Measurements from ENCODE around the gene OCA2. TPM values are rescaled to one million over a fixed set of nuclear protein-coding genes. Genes with fewer than 3 reads are reported as not detected.

The OCA2 gene
- polyA plus RNA-seq, 1 experiment, result 0.02 TPM

- Histone ChIP-seq H3K36me3 (ENCODE audit: control insufficient read depth, insufficient read depth, low read length) (no peaks in the 10 kb centered on the region), H3K4me3 (ENCODE audit: low read depth, low read length) (no peak overlapping the region), H3K27me3 (ENCODE audit: control insufficient read depth, insufficient read depth, low read length) (no peaks in the 10 kb centered on the region)
- no peak for DNase-seq (ENCODE audit: low read depth)
- TF ChIP-seq, protein P1, sequence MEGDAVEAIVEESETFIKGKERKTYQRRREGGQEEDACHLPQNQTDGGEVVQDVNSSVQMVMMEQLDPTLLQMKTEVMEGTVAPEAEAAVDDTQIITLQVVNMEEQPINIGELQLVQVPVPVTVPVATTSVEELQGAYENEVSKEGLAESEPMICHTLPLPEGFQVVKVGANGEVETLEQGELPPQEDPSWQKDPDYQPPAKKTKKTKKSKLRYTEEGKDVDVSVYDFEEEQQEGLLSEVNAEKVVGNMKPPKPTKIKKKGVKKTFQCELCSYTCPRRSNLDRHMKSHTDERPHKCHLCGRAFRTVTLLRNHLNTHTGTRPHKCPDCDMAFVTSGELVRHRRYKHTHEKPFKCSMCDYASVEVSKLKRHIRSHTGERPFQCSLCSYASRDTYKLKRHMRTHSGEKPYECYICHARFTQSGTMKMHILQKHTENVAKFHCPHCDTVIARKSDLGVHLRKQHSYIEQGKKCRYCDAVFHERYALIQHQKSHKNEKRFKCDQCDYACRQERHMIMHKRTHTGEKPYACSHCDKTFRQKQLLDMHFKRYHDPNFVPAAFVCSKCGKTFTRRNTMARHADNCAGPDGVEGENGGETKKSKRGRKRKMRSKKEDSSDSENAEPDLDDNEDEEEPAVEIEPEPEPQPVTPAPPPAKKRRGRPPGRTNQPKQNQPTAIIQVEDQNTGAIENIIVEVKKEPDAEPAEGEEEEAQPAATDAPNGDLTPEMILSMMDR (IDR thresholded peaks at IDR 0.05; ENCODE audit: insufficient read depth, low read depth, low read length), result no peak
- ChIA-PET POLR2A (no interaction called here), CTCF (no interaction called here)
Observed at GRCh38 chr15:27899583-27900285, 199.4 kb downstream of the OCA2 start.

DNA sequence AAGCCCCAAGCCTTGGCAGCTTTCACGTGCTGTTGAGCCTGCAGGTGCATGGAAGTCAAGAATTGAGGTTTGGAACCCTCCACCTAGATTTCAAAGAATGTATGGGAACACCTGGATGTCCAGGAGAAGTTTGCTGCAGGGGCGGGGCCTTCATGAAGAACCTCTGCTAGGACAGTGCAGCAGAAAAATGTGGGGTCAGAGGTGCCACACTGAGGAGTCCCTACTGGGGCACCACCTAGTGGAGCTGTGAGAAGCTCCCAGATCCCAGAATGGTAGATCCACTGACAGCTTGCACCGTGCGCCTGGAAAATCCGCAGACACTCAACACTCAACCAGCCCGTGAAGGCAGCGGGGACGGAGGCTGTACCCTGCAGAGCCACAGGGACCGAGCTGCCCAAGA is 201.6 kb downstream of the OCA2 start:
- Histone ChIP-seq H3K27me3 (ENCODE audit: control insufficient read depth, insufficient read depth, low read length) (no peaks in the 10 kb centered on the region), H3K36me3 (ENCODE audit: control insufficient read depth, insufficient read depth, low read length) (no peaks in the 10 kb centered on the region), H3K4me3 (ENCODE audit: low read depth, low read length) (no peak overlapping the region)
- no peak for DNase-seq (ENCODE audit: low read depth)
- TF ChIP-seq, protein P1 (IDR thresholded peaks at IDR 0.05; ENCODE audit: insufficient read depth, low read depth, low read length), result no peak
- ChIA-PET CTCF (no interaction called here), POLR2A (no interaction called here)

DNA sequence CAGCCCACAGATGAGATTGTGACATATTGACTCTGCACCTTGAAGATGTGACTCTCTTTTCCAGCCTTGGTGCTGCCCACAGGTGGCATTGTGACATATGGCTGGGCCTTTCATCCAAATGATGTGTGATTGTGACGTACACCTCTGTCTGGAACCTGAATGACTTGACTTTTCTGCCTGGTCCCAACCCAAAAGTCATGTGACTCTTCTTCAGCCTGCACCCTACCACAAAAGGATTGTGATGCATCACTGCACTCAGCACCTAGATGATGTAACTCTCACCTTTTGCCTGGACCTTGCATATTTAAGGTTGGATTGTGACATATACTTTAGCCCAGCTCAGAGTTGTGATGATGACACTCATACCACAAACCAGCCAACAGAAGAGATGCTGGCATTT is 204.5 kb downstream of the OCA2 start:
- H3K27me3 ChIP-seq (ENCODE audit: control insufficient read depth, insufficient read depth, low read length), result no peaks in the 10 kb centered on the region
- ChIA-PET CTCF (no interaction called here), POLR2A (no interaction called here)
- no peaks in the 10 kb centered on the region for H3K36me3 ChIP-seq (ENCODE audit: control insufficient read depth, insufficient read depth, low read length)
- no peak overlapping the region for H3K4me3 ChIP-seq (ENCODE audit: low read depth, low read length)
- DNase-seq (ENCODE audit: low read depth), result no peak
- TF ChIP-seq, protein P1 (IDR thresholded peaks at IDR 0.05; ENCODE audit: insufficient read depth, low read depth, low read length), result no peak

DNA sequence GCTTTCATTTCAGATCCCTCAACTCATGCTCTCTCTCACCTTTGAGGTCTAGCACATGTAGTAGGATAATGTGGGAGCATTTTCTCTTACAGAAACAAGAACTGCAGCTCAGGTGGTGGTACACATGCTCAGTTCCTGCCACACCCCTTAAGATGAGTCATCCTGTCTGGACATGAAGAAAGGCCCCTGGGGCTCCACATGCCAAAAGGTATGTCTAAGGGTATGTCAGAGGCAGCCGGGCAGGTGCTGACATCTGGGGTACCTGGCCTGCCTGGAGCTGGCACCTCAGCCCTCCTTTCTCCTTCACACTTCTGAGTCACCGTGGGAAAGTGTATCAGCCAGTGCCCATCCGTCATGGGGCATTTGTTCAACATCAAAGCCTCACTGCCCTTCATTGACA is 209.9 kb downstream of the OCA2 start:
- no peak for DNase-seq (ENCODE audit: low read depth)
- TF ChIP-seq, protein P1 (IDR thresholded peaks at IDR 0.05; ENCODE audit: insufficient read depth, low read depth, low read length), result no peak
- CTCF ChIA-PET, result no interaction called here
- H3K36me3 ChIP-seq (ENCODE audit: control insufficient read depth, insufficient read depth, low read length), result no peaks in the 10 kb centered on the region
- POLR2A ChIA-PET, result no interaction called here
- H3K4me3 ChIP-seq (ENCODE audit: low read depth, low read length), result no peak overlapping the region
- no peaks in the 10 kb centered on the region for H3K27me3 ChIP-seq (ENCODE audit: control insufficient read depth, insufficient read depth, low read length)

DNA sequence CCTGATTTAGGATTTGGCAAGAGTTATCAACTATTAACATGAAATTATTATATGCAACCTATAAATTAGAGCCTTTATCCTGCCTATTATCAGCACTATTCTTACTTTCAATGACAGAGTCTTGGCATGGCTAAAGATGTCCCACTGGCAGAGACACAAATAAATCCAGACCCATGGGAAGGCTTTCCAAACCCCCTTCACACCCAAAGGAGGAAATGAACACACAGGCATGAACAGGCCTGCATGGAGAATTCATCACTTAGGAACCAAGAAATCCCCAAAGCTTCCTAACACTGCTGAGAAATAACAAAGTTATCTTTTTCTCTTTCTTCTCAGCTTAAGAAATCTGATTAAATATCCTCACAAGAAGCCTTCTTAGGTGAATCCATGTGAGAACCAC is 213.9 kb downstream of the OCA2 start:
- no peak overlapping the region for H3K4me3 ChIP-seq (ENCODE audit: low read depth, low read length)
- TF ChIP-seq, protein P1 (IDR thresholded peaks at IDR 0.05; ENCODE audit: insufficient read depth, low read depth, low read length), result no peak
- ChIA-PET CTCF (no interaction called here), POLR2A (no interaction called here)
- no peak for DNase-seq (ENCODE audit: low read depth)
- no peaks in the 10 kb centered on the region for H3K27me3 ChIP-seq (ENCODE audit: control insufficient read depth, insufficient read depth, low read length)
- no peaks in the 10 kb centered on the region for H3K36me3 ChIP-seq (ENCODE audit: control insufficient read depth, insufficient read depth, low read length)

All from BJ (cell line).